Body of pancreas (tissue), 4 donors: ENCODE measurements around the gene SHISA7.

Source experiments
- CTCF ChIP-seq, 7 experiments: fragments of 450-650 bp in 4 of 7; fragments of 200-600 bp in 3 of 7; sonication (generic) in 3 of 7; IDR thresholded peaks; one replicate each; pipeline ENCODE4 v1.5.1; 2016 to 2019; ENCODE audit warnings: antibody characterized with exemption in 7 of 7
- POLR2A ChIP-seq, 3 donors: fragments of 450-650 bp; IDR thresholded peaks; one replicate each; pipeline ENCODE4 v1.6.1; 2016; ENCODE audit warnings: antibody characterized with exemption in 3 of 3, mild to moderate bottlenecking in 2 of 3

- TF ChIP-seq CTCF (IDR thresholded peaks at IDR 0.05) (no peak), POLR2A (IDR thresholded peaks at IDR 0.05) (peak; percentile 77 to 91 (median 78))
Measured at GRCh38 chr19:55476100-55476775, 33.1 kb upstream of the SHISA7 start, which contains the start of gene ZNF628.
